ENCODE measurements around the gene RNF175.

RNF175 gene

DNA sequence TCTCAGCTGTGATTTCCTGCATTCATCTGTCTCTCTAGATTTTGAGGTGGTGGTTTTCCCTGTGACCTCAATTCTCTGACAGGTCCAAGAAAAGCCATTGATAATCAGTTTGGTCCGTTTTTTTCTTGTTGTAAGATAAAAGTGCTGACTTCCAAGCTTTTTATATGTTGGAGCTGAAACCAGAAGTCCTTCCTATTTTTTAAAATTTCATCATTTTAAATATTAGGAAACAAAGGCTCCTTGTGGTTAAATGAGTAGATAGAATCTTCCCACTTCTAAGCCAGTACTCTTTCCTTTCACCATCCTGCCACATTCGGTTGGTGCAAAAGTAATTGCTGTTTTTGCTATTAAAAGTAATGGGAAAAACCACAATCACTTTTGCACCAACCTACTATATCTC lies 18.3 kb downstream of the RNF175 start:
- no peak for DNase-seq

GRCh38 chr4:153735906-153736461 lies 23.8 kb downstream of the RNF175 start:
- no peak for DNase-seq

- DNase-seq, result no peak
Measured at GRCh38 chr4:153733751-153734448, 25.9 kb downstream of the RNF175 start.

DNA sequence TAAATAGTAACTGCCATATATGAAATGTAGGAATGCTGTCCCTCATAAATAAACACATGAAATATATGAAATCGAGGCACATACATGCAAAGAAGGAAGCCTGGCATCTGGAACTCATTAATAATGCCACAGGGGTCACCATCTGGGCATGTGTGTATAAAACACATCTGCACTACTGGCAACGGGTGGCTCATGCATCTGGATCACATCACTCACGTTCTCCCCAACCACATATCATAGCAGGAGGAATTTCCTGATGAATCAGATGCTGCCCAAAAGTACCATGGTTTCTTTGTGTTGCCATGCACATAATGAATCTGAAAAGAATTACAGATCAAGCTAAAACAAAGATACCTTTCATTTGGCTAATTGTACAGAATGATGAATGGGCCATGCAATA lies 28.6 kb downstream of the RNF175 start:
- no peak for DNase-seq

- no peak for DNase-seq
Measured at GRCh38 chr4:153729895-153730294, 29.9 kb downstream of the RNF175 start.

GRCh38 chr4:153728660-153729059 lies 31.2 kb downstream of the RNF175 start:
- DNase-seq, result no peak

DNA sequence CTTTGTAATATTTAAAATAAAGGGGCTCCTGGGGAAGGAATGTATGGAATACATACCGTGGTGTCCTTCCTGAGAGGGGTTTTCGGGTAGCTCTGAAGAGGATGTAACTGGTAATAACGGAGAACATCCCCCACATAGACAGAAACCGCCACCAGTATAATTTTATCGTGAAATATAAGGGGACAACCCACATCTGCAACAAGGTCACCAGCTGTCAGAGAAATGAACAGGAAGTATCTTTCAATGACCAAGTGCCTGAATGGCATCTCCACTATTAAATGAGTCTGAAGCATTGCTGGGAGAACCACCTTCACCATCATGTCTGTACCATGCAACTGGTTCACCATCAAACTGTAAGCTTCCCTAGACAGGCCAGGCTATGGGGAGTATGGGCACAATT lies 31.7 kb downstream of the RNF175 start:
- DNase-seq, result no peak

DNA sequence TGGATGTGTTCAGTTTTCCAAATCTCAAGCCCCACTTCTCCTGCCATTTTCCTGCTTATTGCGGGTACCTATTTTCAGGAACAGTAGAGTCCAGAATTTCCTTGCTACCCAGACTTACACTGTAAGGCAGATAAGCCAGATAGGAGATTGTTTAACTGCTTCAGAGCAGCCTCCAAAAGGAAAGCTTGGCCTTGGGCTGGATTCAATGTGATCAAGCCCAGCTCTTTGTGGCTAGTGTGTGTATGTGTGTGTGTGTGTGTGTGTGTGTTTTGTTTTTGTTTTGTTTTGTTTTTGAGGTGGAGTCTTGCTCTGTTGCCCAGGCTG lies 34.0 kb downstream of the RNF175 start:
- DNase-seq, result no peak

GRCh38 chr4:153725136-153725830 lies 34.5 kb downstream of the RNF175 start:
- no peak for DNase-seq

GRCh38 chr4:153724606-153725005 lies 35.2 kb downstream of the RNF175 start:
- no peak for DNase-seq

DNA sequence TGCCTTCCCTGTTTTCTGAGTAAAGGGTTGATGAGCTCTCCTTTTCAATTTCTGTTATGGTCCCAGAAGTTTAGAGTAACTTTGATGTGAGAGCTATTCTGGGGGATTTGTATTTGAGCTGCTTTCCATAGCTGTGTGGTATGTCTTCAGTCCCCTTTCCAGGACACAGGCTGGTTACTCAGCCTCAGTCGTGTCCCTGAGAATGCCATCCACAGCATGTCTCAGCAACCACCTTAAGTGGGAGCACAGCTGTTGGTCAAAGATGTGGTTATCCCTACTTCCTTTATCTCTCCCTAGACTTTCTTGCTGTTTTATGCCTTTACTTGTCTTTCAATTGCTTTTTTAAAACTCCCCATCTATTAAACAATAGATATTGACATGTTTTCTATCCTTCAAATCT lies 37.8 kb downstream of the RNF175 start:
- DNase-seq, result no peak

DNA sequence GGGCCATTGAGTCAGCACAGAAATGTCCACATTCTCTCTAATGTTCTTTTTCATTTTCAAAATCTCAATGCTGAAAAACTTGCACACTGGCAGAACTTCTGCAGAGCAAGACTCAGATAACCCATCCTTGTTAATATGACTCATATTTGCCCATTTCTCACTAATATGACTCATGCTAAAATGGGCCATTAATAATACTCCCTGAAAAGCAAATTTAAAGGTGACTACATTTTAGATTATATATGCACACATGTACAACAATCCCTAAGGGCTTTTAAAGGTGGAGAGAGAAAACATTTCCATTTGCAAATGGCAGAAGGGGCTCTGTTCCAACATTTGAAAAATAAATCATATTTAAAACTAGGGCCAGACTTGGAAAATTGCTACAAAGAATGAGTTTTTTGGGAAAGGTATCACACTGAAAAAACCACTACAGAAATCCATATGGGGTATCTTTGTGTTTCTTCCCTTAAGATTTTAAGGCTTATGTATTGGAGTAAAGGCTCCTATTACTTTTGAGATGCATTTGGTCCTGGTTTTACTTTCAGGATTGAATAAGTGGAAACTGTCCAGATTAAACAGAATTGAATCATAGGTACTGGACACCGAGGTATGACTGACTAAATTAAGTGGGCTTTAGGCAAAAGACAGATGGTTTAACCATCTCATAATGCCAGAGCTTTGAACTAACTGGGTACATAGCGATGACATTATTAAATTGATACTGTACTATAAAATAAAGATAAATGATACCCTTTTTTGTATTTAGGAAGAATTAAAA lies 45.8 kb downstream of the RNF175 start:
- no peak for DNase-seq

GRCh38 chr4:153710681-153711080 lies 49.1 kb downstream of the RNF175 start:
- no peak for DNase-seq

DNA sequence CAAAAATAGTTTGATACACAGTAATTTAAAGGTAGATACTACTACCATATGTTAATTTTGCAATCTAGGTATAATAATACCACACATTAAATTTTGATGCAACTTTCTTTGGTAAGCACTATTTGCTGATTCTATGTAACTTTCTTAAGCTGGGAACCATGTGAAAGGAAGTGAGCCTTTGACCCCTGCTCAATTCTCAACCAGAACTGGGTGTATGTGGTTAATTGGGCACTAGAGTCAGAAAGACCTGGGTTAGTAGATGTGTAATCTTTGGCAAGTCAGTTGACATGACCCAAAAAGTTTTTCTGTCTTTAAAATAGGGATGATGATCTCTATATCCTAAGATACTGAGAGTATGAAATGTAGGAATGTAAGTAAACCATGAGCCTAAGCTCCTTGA lies 53.3 kb downstream of the RNF175 start:
- no peak for DNase-seq

GRCh38 chr4:153705743-153706468 lies 53.9 kb downstream of the RNF175 start:
- DNase-seq, result no peak

DNA sequence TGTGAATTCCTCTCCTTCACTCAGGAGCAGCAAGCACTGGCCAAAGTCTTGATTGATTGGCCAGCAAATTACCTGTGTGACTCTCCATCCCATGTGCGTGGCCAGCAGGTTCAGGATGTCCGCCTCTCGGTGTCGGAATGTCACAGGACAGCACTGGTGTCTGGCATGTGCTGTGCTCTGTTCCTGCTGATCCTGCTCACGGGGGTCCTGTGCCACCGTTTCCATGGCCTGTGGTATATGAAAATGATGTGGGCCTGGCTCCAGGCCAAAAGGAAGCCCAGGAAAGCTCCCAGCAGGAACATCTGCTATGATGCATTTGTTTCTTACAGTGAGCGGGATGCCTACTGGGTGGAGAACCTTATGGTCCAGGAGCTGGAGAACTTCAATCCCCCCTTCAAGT lies 55.3 kb downstream of the RNF175 start:
- DNase-seq, result no peak

GRCh38 chr4:153684971-153685371 lies 74.9 kb downstream of the RNF175 start:
- no peak for DNase-seq

DNA sequence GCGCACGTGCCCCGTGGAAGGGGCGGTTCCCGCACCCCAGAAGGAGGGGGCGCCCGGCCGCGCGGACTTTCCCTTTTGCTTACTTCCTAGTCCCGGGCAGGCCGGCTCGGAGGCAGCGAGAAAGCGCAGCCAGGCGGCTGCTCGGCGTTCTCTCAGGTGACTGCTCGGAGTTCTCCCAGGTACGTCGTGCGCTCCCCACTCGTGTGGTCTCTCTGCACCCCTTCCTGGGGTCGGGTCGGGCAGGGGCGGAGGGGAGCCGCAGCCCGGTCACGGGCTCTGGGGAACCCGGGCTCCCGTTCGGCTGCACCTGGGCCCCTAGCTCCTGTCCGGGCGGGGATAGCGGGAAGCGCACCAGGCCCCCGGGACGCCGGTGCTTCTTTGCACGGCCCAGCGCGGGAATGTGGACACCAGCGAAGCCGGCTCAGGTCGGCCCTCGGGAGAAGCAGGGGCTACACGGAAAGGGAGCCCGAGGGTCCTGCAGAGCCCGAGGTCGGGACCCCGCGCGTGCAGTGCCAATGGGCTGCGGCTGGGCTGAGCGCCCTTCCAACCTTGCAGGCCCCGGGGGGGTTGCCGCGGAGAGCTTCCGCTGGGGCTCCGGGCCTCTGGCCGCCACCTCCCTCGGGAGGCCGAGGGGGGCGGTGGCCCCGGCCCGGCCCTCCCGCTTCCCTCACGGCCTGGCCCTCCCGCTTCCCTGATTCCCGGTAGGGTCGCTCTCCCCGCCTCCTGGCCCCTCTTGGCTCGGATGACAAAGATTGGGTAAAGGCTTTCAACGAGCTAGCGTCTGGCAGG lies 75.4 kb downstream of the RNF175 start, which contains the start of gene TLR2:
TSS of gene TLR2 (plus strand) at position 99 of the 789 bp plus-strand sequence. CDS start 18,628 bp downstream, outside the sequence.
- DNase-seq, result peak; percentile 32

GRCh38 chr4:153683763-153684181 lies 76.1 kb downstream of the RNF175 start:
- DNase-seq, result no peak

DNA sequence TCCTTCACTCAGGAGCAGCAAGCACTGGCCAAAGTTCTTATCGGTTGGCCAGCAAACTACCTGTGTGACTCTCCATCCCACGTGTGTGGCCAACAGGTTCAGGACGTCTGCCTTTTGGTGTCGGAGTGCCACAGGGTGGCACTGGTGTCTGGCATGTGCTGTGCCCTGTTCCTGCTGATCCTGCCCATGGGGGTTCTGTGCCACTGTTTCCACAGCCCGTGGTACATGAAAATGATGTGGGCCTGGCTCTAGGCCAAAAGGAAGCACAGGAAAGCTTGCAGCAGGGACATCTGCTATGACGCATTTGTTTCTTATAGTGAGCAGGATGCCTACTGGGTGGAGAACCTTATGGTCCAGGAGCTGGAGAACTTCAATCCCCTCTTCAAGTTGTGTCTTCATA lies 80.3 kb downstream of the RNF175 start:
- DNase-seq, result no peak

DNA sequence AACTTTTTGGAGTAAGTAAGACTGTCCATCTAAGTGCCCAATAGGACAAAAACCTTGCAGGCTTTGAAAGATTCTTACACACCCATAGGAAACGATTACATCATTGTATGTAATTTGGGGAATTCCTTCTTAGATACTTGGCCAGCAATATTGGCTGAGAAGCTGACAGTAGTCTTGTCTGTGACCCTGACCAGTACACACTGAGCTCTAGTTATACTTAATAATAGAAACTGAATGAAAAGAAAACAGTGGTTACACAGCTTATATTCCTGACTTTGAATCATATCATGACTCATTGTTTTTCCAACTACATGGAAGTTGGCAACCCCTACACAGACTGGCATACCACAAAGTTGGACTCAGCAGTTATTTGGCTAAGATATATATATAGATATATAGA lies 82.8 kb downstream of the RNF175 start:
- DNase-seq, result no peak

DNA sequence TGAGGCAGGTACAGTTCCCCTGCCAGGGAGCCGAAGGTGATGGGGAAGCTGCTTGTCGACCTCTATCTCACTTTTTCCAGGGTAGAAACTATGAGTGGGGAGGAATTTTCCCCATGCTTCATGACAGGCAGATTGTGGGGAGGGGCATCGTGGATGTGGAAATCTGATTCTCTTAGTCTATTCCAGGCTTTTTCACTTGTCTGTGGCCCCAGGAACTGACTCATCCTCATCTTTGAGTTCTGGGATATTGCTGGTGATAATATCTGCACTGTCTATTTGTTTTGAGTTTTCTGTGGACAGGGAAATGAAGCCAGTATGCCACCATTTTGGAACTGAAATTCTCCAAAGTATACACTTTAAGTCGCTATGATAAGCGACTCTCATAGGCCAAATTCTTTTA lies 83.3 kb downstream of the RNF175 start:
- no peak for DNase-seq

All from activated gamma-delta T cell treated with Interleukin-2 at 50 U/mL for 16 hours (primary cell).